Measurements from ENCODE around the gene LZTS2. TPM values are rescaled to one million over a fixed set of nuclear protein-coding genes. Genes with fewer than 3 reads are reported as not detected.

LZTS2 gene
- total and polyA plus RNA-seq, 10 of the 15 experiments (the other 5 are each of a cell fraction or from before 2014, with no cell fraction given), result 0.08 to 13.4 (median 7.2) TPM

GRCh38 chr10:101014966-101015581 is 15.5 kb downstream of the LZTS2 start:
- H3K27me3 ChIP-seq (replicated peaks in 1 of 2; ENCODE audit: control insufficient read depth in 2 of 2, insufficient read depth in 2 of 2, low read length in 1 of 2), result peaks cover 10% of the 10 kb centered on the region in 2 experiments
- H3K27ac ChIP-seq (ENCODE audit: control insufficient read depth, insufficient read depth), result no peak overlapping the region
- intact Hi-C loops (cut with micrococcal nuclease; ENCODE audit: unreplicated experiment), result loop anchor here (1.0 kb wide), 1 partner anchor 46 kb away; the partner anchor contains the start of gene SEMA4G
- no peaks in the 10 kb centered on the region for H3K36me3 ChIP-seq (ENCODE audit: control insufficient read depth in 2 of 2, insufficient read depth in 2 of 2, low read length in 1 of 2)
- SMC1A ChIA-PET (ENCODE audit: uncharacterized antibody, unreplicated experiment), result interaction anchor here (0.6 to 2.4 kb wide), 9 partner anchors 12 to 272 kb away, joined by 3 to 9 read pairs (median 4); no protein-coding TSS in a partner anchor
- DNase-seq (ENCODE audit: low read depth, low spot score) (no peak), ATAC-seq (no peak), FAIRE-seq (no peak)
- BruUV-seq (replicated peaks), result no TSS peak
- TF ChIP-seq TCF7 (IDR thresholded peaks at IDR 0.05; ENCODE audit: borderline replicate concordance) (no peak), SREBF2 (IDR thresholded peaks at IDR 0.05; ENCODE audit: low read length) (no peak), YBX1 (IDR thresholded peaks at IDR 0.05) (no peak), CBX5 (IDR thresholded peaks at IDR 0.05; ENCODE audit: low read depth) (no peak), JUND (IDR thresholded peaks at IDR 0.05; ENCODE audit: low read depth, low read length) (no peak)
- H3K4me3 ChIP-seq, result no peak overlapping the region
- no peaks in the 10 kb centered on the region for H3K9me3 ChIP-seq (replicated peaks; ENCODE audit: control insufficient read depth, insufficient read depth, low read length)
- in situ Hi-C loops (cut with MboI), result no loop called here
- no peak overlapping the region for H2AFZ ChIP-seq (ENCODE audit: control insufficient read depth, low read depth, low read length)
- H3K79me2 ChIP-seq (ENCODE audit: control insufficient read depth, insufficient read depth, low read length), result no peaks in the 10 kb centered on the region
- H3K4me2 ChIP-seq (ENCODE audit: control insufficient read depth, insufficient read depth), result no peak overlapping the region
- H3K9ac ChIP-seq (ENCODE audit: control insufficient read depth, insufficient read depth, low read length), result no peak overlapping the region
- WGBS (ENCODE audit: insufficient coverage, insufficient replicate concordance, low lambda C conversion rate, missing lambda C conversion rate), result 20% methylated on average over 7 of the region's 7 CpGs
- no peaks in the 10 kb centered on the region for H4K20me1 ChIP-seq (ENCODE audit: control insufficient read depth, insufficient read depth)
- RAD21 ChIA-PET (ENCODE audit: unreplicated experiment), result interaction anchor here (0.6 to 3.2 kb wide), 13 partner anchors 11 to 137 kb away, joined by 3 to 26 read pairs (median 4); partner anchors contain the start of genes LZTS2, PDZD7, SEMA4G and SFXN3
- peaks cover 11% of the 10 kb centered on the region for H3K4me1 ChIP-seq (ENCODE audit: control insufficient read depth, insufficient read depth, low read length)
- POLR2A ChIA-PET, result interaction anchor here (1.9 kb wide), 1 partner anchor 18 kb away, joined by 11 read pairs; no protein-coding TSS in a partner anchor
- CTCF ChIA-PET, result interaction anchor here (0.7 to 6.8 kb wide), 38 partner anchors 8 to 581 kb away, joined by 3 to 91 read pairs (median 5); partner anchors contain the start of genes KAZALD1, LZTS2, MRPL43 and PDZD7

GRCh38 chr10:101015582-101015973 is 16.0 kb downstream of the LZTS2 start:
- WGBS (ENCODE audit: insufficient coverage, insufficient replicate concordance, low lambda C conversion rate, missing lambda C conversion rate), result 59% methylated on average over 8 of the region's 8 CpGs
- no peak overlapping the region for H3K9ac ChIP-seq (ENCODE audit: control insufficient read depth, insufficient read depth, low read length)
- no peaks in the 10 kb centered on the region for H3K79me2 ChIP-seq (ENCODE audit: control insufficient read depth, insufficient read depth, low read length)
- no peaks in the 10 kb centered on the region for H4K20me1 ChIP-seq (ENCODE audit: control insufficient read depth, insufficient read depth)
- no peak overlapping the region for H3K27ac ChIP-seq (ENCODE audit: control insufficient read depth, insufficient read depth)
- FAIRE-seq (no peak), ATAC-seq (no peak), DNase-seq (ENCODE audit: low read depth, low spot score) (no peak)
- BruUV-seq (replicated peaks), result no TSS peak
- H3K36me3 ChIP-seq (ENCODE audit: control insufficient read depth in 2 of 2, insufficient read depth in 2 of 2, low read length in 1 of 2), result no peaks in the 10 kb centered on the region
- no peak overlapping the region for H3K4me2 ChIP-seq (ENCODE audit: control insufficient read depth, insufficient read depth)
- ChIA-PET POLR2A (interaction anchor here (0.6 to 1.9 kb wide), 3 partner anchors 15 to 1282 kb away, joined by 3 to 11 read pairs (median 4); partner anchors contain the start of genes PDZD7 and SFXN3), SMC1A (ENCODE audit: uncharacterized antibody, unreplicated experiment) (interaction anchor here (0.6 to 2.4 kb wide), 4 partner anchors 17 to 127 kb away, joined by 3 to 9 read pairs (median 4); no protein-coding TSS in a partner anchor), CTCF (interaction anchor here (1.0 to 6.8 kb wide), 14 partner anchors 9 to 790 kb away, joined by 3 to 91 read pairs (median 12); partner anchors contain the start of genes LZTS2, MRPL43, PDZD7 and SFXN3), RAD21 (ENCODE audit: unreplicated experiment) (interaction anchor here (0.9 to 3.2 kb wide), 7 partner anchors 15 to 127 kb away, joined by 3 to 26 read pairs (median 4); partner anchors contain the start of genes LZTS2, PDZD7 and SFXN3)
- H3K27me3 ChIP-seq (replicated peaks in 1 of 2; ENCODE audit: control insufficient read depth in 2 of 2, insufficient read depth in 2 of 2, low read length in 1 of 2), result peaks cover 10% of the 10 kb centered on the region in 2 experiments
- H3K9me3 ChIP-seq (replicated peaks; ENCODE audit: control insufficient read depth, insufficient read depth, low read length), result no peaks in the 10 kb centered on the region
- no peak overlapping the region for H3K4me3 ChIP-seq
- no peak for TF ChIP-seq MYC (IDR thresholded peaks at IDR 0.05; ENCODE audit: insufficient read depth, insufficient read length, insufficient replicate concordance, low read length, severe bottlenecking)
- no peak for TF ChIP-seq EGR1 (IDR thresholded peaks at IDR 0.05; ENCODE audit: borderline replicate concordance in 1 of 2, low read depth in 2 of 2, low read length in 2 of 2)
- no peak for TF ChIP-seq NRF1 (conservative IDR thresholded peaks at IDR 0.05; ENCODE audit: low read depth, low read length)
- TF ChIP-seq E2F4 (IDR thresholded peaks at IDR 0.05; ENCODE audit: low read depth, low read length), result no peak
- in situ Hi-C loops (cut with MboI), result no loop called here
- no peak overlapping the region for H2AFZ ChIP-seq (ENCODE audit: control insufficient read depth, low read depth, low read length)
- intact Hi-C loops (cut with micrococcal nuclease; ENCODE audit: unreplicated experiment), result no loop called here
- peaks cover 11% of the 10 kb centered on the region for H3K4me1 ChIP-seq (ENCODE audit: control insufficient read depth, insufficient read depth, low read length)
